Measurements from ENCODE around the gene SURF6.
"Not testable (repeated sequence)": the region's sequence is repeated elsewhere in the genome, so short reads cannot be mapped to it uniquely, and the experiment has no call there.

Gene SURF6

DNA sequence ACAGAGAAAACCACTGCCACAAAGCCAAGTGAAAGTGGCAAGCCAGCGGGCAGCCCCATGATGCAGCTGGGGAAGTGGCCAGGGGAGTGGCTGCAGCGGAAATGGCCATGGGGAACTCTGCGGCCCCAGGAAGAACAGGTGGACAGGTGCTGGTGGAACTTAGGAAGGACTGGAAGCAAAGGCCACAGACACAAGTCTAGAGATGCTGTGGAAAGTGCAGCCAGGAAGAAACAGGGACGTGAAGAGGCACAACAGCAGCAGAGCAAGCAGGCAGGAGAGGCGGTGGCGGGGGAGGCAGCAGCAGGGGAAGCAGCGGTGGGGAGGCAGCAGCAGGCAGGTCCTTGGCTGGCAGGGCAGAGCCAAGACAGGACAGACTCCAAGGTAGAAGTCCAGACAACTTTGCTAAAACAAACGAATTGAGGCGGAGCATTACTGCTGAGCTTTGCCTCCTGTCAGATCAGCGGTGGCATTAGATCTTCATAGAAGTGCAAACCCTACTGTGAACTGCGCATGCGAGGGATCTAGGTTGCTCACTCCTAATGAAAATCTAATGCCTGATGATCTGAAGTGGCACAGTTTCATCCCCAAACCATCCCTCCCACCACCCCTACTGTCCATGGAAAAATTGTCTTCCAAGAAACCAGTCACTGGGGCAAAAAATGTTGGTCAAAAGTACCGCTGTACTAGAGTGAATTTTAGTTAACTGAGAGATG, 11.8 kb downstream of the SURF6 start:
- DNase-seq = no peak

DNA sequence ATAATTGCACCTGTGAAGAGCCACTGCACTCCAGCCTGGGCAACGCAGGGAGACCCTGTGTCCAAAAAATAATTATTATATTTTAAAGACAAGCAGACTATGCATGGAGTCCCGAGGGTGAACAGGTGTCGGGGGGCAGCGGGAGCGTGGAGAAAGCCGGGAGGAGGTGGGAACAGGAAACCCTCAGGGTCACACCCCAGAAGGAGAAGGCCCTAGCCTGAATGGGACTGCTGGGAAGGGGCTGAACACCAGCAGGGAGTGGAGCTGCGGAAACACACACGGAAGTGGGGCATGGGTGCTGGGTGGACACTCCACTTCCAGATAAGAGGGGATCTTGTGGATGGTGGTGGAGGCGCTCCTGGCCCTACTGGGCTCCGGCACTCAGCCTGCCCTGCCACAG, 12.8 kb downstream of the SURF6 start:
- DNase-seq = no peak

DNA sequence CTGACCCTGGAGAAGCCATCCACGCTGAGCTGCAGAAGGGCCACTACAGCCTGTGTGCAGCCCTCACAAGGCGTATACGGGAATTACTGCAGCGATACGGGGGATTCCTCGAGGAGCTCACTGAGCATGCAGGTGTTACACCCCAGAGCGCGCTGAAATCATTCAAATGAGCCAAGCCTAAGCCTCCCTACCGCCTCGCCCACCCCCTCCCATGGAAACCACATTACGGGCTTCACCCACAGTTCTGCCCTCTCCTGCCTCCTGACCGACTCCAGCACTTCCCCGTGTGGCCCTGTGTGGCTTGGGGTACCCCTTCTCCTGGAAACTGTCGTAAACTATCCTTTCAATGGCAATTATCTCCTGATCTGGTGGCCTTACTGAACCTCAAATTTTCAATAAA, 13.3 kb downstream of the SURF6 start:
- DNase-seq = no peak

DNA sequence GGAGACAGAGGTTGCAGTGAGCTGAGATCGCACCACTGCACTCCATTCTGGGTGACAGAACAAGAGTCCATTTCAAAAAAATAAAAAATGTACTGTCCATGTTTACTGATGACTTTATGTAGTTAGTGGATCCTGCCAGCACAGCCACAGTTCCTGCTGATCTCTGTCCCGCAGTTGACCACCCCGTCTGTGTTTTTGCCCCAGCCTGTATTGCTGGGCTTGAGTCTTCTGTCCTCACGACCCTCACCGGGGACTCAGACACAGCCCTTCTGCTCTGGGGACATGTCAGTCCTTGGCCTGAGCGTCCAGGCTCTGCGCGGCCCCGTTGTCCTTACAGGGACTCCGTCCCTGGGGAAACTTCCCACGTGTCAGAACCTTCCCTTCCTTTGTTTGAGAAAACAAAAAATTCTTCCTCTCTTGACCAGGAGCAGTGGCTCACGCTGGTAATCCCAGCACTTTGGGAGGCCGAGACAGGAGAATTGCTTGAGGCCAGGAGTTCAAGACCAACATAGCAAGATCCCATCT, 14.5 kb downstream of the SURF6 start:
- no peak for DNase-seq

DNA sequence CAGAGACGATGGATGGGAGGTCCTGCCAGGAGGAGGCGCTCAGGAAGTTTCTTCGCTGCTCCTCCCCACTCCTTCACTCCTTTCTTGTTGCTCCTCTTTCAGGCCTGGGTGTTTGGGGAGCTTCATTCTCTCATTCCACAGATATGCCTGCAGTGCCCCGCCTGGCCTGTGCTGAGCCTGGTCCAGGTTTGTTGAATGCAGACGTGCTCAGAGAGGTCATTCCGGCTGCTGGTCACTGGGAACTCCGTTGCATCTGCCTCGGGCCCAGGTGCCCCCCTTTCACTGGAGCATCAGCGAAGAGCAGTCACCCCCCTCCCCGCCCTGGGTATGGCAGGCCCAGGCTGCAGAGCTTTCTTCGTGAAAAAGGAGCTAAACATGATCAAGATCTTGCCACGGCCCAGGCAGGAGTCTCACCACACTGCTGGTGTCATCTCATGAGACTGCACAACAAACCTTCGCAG, 15.5 kb downstream of the SURF6 start:
- no peak for DNase-seq

DNA sequence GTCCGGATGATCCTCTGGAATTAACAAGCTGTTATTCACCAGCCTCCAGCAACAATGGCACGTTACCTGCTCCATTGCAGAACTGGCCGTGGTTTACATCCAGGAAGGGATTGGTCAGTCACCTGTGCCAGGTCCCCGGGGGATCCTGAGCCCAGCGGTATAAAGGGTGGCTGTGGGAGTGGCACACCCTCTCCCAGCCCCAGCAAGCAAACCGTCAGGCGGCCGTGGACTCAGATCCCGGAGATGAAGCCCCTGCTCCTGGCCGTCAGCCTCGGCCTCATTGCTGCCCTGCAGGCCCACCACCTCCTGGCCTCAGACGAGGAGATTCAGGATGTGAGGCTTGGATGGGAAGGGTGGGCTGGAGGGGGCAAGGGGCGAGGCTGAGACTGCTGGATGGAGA, 18.4 kb downstream of the SURF6 start:
- DNase-seq = not testable (repeated sequence)

DNA sequence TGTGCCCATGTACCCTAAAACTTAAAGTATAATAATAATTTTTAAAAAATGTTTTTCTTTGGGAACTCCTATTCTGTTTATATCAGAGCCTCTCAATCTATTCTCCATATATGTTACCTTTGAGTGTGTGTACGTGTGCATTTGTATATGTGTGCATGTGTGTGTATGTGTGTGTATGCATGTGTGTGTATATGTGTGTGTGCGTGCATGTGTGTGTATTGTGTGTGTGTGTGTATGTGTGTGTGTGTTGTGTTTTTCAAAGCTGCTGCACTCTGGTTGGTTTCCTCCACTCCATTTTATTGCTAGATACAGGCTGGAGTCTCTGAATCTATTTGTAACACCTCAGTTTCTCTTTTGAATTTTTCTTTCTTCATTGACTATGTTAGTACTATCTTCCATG, 20.0 kb downstream of the SURF6 start:
- DNase-seq = no peak

DNA sequence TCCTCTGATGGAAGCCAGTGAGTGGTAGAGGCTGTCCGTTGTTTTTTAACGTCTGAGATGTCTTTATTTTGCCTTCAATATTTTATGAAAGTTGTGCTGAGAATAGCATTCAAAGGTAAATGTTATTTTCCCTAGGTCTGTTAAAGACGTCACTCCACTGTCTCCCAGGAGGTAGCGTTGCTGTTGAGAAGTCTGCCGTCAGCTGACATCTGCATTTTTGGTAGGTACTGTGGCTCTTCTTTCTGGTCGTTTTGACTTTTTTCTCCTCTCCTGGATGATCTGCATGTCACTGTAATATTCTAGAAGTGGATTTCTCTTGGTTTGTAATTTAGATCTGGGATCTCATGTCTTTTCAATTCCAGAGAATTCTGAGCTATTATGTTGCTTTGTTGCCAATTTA, 26.4 kb downstream of the SURF6 start:
- DNase-seq = no peak

DNA sequence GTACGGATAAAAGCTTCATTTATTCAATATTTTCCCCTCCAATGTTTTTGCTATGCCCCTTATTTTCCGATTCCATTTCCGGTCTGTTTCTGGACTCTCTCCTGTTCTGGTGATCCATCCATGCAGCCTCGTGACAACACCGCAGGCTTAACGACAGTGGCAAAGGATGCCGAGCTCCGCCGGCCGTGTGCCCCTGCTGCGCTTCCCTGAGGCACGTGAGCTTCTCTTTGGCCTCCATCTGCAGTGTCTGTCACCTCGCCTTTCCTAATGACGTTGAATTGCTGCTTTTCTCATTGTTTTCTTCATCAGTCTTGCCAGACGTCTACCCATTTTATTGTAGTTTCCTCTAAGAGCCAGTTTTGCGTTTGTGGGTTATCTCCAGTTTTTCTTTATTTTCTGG, 28.7 kb downstream of the SURF6 start:
- no peak for DNase-seq

DNA sequence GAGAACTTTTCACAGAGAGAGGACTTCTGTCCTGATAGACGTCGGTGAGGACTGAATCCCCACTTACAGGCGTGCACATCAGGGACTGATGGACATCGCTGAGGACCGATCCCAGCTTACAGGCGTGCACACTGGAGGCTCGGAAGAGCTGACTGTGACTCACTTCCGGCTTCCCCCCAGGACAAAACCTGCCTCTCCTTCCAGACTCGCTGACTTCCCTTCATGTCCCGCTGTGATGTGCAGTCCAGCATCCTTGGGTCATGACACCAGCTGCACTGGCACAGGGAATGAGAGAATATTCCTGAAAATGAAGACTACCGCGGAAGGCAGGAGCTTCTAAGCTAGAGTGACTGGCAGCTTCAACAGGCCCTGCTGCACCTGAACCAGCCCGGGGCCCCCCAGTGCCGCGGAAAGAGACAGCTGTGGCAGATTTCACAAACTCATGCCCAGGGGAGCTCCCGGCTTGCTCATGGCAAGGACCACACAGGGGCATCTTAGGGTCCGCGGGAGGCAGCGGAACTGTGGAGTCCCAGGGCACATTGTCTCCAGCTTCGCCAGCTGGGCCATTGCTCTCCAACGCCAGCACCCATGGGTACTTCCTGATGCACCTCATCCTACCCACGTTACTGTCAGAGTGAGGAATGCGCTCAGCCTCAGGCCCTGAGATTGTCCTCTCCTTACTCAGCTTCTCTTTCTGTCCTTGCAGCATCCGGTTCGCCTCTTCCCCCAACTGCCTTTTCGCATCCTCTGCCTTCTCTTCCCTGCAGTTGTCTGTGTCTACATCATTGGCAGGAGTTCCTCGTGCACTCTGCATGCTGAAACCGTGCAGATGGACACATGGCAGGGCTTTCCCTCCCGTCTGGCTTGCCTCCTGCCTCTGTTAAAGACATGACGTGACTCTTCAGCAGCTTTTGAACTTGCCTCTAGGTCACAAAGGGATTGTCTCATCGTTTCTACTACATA, 29.5 kb downstream of the SURF6 start:
- no peak for DNase-seq

DNA sequence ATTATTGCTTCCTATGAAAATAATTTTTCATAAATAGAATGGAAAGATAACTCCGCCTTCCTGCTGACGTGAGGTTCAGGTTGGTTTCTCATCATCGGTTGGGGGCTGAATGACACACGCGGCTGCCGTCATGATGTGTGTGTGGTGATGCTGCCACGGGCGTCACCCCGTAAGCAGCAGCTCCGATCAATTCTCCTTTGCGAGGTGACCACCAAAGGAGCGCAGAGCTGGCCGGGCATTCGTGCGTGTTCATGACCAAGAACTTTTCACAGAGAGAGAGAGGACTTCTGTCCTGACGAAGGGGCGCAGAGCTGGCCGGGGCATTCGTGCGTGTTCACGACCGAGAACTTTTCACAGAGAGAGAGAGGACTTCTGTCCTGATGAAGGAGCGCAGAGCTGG, 30.3 kb downstream of the SURF6 start:
- no peak for DNase-seq

DNA sequence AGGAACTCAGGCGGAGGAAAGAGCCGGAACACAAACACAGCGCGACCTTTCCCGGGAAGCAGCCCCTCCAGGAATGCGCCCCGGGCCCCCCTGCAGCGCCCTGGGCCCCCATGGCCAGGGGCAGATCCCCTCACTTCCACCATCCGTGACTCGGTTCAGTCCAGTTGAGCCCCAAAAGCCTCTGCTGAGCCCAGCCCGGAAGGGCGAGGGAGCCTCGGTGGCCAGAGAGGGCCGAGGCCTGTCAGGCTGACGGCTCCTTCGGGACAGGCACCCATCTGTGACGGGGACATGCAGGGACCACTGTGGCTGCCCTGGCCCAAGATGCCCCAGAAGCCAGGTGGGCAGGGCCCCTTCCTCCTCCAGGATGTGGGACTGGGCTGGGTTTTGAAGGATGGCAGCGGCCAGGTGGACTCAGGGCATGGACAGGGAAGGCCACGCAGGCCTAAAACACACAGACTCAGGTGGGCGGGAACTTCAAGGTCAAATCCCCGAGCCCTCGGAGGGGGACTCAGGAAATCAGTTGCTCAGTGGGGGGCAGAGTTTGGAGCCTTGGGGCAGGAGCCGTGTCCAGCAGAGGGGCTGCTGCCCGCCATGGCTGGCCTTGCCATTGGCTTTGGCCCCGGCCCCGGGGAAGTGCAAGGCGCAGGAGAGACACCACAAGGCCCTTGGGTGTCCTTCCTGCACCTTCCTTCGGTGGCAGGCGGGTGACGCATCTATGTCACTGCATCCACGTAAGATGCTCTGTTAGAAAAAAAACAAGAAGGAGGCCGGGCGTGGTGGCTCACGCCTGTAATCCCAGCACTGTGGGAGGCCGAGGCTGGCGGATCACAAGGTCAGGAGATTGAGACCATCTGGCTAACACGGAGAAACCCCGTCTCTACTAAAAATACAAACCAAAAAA, 31.3 kb downstream of the SURF6 start:
- DNase-seq = no peak

DNA sequence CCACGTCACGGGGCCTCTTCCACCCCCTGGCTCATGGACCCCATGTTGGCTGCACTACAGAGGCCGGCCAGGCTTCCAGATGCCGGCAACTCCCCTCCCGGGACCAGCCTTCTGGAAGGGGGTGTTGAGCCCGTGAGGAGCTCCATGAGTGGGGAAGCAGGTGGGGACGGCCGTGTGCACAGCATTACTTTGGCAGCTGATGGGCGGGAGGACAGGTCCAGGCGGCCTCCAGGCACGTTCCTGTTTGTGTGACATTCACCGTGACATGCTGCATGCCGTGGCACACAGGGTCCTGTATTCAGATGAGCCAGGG, 31.9 kb downstream of the SURF6 start:
- no peak for DNase-seq

DNA sequence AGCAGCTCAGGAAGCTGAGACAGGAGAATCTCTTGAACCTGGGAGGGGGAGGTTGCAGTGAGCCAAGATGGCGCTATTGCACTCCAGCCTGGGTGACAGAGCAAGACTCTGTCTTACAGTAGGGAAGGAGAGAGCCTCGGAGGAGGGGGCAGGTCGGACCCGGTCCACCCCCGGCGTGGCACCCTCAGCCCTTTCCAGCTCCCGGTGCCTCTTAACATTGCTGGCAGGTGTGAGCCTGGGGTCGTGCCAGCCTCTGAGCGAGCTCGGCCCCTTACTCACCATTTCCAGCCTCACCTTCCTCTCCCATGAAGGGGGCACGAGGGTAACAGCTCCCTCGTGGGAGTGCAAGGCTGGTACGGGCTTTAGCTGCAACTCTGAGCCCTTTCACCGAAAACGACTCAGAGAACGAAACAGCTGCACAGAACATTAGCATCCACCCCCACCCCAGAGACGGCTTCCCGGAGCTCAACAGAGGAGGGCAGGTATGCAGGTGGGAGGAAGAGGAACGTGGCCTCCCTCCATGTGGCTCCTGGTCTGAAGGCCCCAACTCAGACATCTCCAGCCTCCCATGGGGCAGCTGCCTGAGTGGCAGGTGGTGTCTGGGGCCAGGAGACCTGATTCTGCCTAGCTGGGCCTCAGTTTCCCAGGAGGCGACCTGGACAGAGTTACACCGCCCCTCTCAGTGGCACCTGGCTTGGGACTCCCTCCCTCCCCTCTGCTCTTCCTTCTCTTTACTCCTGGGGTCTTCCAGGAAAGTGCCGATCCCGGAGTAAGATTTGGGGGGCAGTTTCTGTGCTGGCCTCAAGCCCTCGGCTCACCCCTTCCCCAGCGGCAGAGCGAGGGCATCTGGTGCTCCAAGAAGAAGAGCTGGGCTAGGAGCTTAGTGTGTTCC, 32.5 kb downstream of the SURF6 start:
- no peak for DNase-seq

DNA sequence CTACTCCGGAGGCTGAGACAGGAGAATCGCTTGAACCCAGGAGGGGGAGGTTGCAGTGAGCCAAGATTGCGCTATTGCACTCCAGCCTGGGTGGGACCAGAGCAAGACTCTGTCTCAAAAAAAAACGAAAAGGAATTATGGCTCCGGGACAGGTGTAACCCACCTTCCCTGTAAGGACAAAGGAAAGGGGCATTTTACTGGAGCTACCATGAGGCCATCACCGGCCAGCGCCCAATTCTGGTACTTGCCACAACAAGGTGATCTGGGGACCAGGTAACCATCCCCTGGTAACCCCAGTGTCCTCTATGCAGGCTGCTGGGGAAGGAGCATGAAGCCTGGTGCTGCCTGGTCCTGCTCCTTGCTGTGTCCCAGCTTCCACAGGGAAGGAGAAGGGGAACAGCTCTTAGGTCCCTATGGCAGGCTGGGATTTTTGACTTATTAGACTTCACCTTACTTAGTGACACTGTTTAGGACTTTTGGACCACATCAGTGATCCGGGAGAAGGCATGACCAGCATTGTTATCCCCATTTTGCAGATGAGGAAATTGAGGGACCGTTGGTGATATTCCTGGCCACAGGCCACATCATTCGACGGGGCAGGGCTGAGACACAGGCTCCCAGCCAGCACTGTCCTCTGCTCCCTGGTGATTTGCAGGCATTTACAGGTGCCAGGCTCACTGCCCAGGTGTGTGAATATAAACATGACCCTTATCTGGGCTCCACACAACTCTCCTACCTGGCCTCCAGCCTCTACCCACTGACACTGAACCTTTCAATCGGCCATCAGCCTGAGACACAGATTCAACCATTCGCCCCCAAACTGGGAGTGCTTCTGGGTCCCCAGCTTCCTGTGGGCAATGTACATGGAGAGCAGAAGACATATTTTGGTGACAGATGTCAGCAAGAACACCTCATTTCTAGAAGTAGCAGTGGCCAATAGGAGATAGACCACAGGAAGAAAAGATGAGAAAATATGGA, 34.4 kb downstream of the SURF6 start:
- DNase-seq = no peak

DNA sequence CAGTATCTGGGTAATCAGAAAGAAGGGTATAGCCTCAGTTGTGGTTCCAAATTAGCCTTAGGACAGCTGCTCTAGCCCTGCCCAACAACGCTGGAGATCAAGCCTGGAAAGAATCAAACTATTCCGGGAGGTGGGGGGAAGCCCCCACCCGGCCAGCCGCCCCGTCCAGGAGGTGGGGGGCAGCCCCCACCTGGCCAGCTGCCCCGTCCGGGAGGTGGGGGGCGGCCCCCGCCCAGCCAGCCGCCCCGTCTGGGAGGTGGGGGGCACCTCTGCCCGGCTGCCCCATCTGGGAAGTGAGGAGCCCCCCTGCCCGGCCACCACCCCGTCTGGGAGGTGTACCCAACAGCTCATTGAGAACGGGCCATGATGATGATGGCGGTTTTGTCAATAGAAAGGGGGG, 36.0 kb downstream of the SURF6 start:
- not testable (repeated sequence) for DNase-seq

DNA sequence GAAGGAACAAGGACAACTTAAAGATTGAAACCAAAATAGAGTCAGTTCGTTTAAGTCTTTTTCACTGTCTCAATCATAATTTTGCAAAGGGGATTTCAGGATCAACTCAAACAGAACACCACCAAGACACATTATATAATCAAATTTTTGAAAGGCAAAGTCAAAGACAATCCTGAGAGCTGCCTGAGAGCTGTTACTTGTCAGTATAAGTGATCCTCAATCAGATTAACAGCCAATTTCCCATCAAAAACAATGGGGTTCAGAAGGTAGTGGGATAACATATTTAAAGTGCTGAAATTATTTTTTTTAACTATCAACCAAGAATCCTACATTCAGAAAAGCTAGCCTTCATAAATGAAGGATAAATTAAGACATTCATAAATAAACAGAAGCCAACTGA, 41.7 kb downstream of the SURF6 start:
- DNase-seq = no peak

DNA sequence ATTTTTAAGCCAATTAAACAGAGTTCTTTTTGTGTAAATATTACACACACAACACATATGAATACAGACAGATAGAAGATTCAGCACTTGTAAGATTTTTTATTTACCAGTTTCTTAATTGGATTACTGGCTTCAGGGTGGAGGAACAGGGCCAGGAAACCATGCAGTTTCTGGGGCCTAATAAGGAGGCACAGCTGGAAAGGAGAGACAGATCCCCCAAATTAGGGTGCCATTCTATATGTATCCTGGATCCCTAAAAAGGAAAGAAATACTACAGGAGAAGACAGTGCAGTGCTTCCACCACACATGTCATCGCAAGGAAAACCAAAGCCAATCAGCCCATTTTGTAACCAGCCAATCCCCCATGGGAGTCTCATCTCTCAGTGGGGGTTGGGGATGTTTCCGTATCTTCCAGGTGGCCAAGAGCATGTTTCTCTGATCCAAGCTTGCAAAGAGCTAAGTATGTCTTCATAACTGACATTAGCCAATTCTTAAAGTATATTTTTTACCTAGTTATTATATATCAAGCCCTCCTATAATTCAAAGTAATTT, 45.2 kb downstream of the SURF6 start:
- no peak for DNase-seq

DNA sequence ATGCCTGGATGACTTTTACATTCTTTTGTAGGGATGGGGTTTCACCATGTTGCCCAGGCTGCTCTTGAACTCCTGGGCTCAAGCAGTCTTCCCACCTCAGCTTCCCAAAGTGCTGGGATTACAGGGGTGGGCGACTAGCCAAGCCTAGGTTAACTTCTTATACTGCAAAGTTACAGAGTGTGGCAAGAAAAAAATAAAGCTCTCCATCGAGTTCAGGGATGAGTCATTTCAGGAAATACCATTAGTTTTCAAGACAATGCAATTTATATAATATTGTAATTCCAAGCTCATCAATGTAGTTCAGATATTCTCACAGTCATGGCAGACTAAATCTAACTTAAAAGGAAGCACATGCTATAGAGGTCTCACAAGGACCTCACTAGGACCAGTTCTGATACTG, 49.5 kb downstream of the SURF6 start:
- no peak for DNase-seq

DNA sequence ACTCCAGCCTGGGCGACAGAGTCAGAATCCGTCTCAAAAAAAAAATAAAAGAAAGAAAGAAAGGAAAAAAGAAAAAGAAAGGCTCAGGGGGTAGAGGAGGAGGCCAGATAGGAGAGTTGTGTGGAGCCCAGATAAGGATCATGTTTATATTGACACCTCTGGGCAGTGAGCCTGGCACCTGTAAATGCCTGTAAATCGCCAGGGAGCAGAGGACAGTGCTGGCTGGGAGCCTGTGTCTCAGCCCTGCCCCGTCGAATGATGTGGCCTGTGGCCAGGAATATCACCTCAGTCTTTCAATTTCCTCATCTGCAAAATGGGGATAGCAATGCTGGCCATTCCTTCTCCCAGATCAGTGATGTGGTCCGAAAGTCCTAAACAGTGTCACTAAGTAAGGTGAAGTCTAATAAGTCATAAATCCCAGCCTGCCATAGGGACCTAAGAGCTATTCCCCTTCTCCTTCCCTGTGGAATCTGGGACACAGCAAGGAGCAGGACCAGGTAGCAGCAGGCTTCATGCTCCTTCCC, 50.7 kb downstream of the SURF6 start:
- no peak for DNase-seq
